ENCODE data around the gene CFAP90.

Gene CFAP90

DNA sequence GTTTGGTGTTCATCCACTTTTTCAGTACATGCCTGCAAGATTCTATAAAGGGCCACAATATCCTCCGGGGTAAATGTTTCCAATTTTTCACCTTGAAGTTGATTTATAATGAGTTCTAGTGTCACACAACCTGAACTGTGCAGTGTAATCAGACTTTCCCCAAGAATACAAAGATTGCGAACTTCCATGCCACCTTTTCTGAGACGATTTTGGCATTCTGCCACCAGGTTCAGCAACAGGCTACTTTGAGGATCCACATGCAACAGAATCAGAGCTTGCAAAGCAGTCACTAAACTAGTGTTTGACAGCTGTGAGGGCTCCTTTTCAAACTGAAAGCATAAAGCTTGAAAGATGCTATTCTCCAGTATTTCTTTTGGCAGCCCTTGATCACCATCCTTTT, 16.3 kb upstream of the CFAP90 start:
- DNase-seq: no peak

DNA sequence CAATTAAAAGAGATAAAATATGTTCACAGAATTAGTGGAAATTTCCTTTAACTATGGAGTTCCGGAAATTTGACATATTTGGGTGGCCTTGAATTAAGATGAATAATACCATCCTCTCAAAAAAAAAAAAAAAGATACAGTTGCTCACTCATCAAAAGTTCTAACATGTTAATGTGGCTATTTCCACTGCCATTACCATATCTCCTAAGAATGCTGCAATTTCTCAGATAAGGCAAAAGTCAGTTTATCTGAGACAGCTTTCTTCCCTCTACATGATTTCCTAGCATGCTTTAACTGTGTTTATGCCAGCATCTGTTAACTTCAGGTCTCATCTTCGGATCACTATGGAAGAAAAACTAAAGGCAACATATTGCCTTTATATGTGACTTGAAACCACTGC, 15.3 kb upstream of the CFAP90 start:
- no peak for DNase-seq

- no peak for DNase-seq
Observed at GRCh38 chr5:7857926-7858632, 7.1 kb upstream of the CFAP90 start.

DNA sequence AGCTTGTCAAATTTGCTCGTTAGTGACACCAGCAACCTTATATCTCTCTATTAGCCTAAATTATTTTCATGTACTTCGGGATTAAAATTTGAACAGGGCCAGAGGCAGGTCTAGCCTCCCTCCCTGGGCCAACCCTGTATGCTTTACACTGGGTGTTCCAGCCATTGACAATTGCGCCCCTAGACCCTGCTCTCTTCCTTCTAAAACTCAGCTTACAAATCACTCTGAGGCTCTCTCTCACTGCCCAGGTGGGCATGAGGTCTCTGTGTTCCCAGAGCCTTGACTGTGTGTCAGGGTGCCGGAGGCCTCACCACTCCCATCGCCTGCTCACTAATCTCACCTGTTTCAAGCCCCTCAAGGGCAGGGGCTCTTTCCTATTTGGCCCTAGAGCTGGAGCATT, 6.4 kb upstream of the CFAP90 start:
- no peak for DNase-seq

- DNase-seq: no peak
Observed at GRCh38 chr5:7856855-7857254, 5.9 kb upstream of the CFAP90 start.

DNA sequence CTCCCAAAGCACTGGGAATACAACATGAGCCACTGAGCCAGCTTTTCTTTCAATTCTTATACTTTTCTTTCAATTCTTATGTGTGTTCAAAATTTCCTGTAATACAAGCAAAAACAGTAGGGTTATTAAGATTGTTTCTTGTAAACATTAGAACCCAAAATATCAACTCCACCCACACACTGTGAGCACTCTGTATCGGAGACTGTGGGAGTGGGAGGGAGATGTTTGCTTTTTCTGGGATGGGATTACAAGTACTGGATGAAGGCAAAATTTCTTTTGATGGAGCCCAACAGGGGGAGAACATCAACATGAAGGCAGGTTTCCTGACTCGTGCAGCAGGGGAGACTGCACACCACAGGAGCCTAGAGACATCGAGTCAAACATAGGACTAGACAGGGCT, 4.7 kb upstream of the CFAP90 start:
- no peak for DNase-seq

- DNase-seq: no peak
Observed at GRCh38 chr5:7852988-7853387, 2.1 kb upstream of the CFAP90 start.

- no peak for DNase-seq
Observed at GRCh38 chr5:7852542-7852941, 1.6 kb upstream of the CFAP90 start.

DNA sequence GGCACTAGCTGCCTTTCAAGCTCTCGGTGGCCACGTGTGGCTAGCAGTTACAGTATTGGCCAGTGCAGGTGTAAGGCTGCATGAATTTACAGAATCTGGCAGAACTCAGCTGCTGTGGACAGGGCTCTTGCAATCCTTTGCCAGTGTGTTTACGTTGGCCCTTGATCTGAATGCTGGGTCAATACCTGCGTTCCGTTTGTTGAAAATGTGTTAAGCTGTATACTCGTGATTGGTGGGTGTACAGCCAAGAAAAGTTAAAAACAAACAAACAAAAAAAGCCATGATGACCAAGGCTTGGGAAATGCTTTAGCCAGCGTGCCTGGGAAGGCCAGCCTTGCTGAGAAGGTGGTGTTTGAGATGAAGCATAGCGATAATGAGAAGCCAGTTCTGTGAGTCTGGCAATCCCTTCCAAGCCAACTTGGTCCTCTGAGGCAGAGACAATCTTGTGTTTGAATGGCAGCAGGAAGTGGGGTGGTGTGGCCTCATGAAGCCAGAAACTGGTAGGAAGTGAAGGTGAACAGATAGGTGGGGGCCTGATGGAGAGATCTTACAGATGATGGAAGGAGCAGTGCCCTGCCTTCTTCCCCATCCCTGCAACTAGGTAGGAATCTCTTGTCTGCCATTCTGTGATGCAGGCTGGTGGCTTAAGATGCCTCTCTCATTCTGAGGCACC, 820 bp upstream of the CFAP90 start:
- DNase-seq: no peak

- no peak for DNase-seq
Observed at GRCh38 chr5:7851240-7851592, 283 bp upstream of the CFAP90 start.

DNA sequence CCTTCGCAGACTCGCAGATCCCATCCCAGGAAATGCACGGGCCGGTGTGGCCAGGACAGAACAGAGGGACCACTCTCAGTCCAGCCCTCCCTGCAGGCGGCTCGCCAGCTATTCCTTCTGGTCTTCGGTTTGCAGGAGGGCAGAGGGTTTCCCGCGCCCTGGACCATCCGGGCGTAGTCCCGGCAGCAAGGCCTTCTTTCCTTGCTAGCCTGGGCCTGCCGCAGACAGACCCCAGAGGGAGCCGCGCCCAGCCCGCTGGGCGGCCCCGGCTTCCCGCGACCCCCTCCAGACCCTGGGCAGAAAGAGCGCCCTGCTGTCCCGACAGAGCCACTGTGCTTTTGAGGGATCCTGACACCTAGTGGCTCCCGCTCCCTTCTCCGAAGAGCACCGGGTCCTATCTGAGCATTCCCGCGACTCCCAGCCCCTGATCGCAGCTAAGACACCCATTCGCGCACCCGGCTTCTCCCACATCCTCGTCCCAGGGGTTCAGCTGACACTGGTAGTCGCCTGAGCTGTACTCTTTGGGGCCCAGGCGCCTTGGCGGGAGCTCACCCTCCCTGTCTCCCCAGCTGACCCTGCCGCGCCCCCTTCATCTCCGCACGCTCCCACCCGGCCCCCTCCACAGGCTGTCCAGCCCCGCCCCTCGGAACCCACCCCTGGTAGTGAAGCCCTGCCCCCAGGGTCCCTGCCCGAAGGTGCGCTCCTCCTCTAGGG, 1.1 kb downstream of the CFAP90 start:
- no peak for DNase-seq

DNA sequence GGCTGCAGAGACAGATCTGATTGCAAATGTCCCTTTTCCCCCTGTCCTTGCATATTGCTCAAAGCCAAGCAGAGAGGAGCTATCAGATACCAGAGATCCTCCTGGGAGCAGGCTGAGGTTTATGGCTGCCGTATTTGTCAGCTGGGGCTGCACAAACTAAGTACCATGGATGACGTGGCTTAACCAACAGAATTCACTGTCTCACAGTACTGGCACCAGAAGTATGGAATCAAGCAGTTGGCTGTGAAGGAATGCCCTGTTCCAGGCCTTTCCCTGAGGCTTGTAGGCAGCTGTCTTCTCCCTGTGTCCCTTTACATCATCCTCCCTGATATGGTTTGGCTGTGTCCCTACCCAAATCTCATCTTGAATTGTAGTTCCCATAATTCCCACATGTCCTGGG, 2.6 kb downstream of the CFAP90 start:
- DNase-seq: no peak

DNA sequence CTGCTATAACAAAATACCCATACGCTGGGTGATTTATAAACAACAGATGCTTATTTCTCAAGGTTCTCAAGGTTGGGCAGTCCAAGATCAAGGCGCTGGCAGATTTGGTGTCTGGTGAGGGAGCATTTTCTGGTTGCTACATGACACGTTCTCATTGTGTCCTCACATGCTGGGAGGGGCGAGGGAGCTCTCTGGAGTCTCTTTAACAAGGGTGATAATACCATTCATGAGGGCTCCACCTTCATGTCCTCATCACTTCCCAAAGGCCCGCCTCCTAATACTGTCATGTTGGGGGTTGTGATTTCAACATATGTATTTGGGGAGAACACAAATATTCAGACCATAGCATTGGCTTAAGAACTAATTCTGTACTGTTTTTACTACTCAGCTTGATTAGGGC, 4.6 kb downstream of the CFAP90 start:
- no peak for DNase-seq

DNA sequence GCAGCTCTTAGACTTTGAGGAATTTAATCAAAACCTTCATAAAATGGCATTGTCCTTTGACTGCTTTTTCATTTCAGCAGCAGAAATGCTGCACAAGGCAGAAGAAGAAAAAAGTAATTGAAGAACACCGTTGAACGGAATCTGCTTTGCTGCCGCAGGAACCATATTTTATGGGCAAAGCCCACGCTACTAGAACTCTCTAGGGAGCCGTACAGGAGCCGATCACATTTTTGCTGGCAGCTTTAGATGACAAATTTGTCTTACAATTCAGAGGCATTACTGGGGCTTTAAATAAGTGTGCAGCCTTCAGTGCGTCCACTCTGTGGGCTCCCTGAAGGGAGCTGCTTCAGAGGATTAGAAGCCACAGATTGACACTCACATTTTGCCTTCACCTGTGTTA, 5.4 kb downstream of the CFAP90 start:
- DNase-seq: no peak

DNA sequence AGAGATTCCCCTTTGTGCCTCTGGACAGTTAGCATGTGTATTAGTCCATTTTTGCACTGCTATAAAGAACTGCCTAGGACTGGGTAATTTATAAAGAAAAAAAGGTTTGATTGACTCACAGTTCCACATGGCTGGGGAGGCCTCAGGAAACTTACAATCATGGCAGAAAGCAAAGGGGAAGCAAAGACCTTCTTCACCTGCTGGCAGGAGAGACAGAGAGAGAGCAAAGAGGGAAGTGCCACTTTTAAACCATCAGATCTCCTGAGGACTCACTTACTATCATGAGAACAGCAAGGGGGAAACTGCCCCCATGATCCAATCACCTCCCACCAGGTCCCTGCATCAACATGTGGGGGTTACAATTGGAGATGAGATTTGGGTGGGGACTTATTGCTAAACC, 6.0 kb downstream of the CFAP90 start:
- DNase-seq: no peak

- DNase-seq: no peak
Observed at GRCh38 chr5:7842531-7842930, 8.4 kb downstream of the CFAP90 start.

DNA sequence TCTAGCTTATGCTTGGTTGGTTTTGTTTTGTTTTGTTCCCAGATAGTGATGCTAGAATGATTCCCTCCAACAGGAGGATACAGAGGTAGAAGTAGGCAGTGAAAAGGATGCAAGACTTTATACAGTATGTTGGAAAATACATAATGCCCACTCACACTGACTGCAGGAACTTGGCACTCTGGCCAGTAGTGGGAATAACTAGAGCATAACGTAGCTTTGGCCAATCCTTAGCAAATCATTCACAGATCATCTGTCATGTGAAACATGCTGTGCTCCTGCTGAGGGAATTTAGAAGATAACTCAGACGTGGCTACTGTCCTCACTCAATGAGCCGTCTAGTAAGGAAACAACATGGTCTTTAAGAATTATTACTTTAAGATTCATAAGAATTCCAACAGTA, 13.5 kb downstream of the CFAP90 start:
- no peak for DNase-seq

- DNase-seq: no peak
Observed at GRCh38 chr5:7834982-7835381, 16.0 kb downstream of the CFAP90 start.

GRCh38 chr5:7828269-7828668, 22.7 kb downstream of the CFAP90 start:
- no peak for DNase-seq

- no peak for DNase-seq
Observed at GRCh38 chr5:7827610-7828009, 23.3 kb downstream of the CFAP90 start.

DNA sequence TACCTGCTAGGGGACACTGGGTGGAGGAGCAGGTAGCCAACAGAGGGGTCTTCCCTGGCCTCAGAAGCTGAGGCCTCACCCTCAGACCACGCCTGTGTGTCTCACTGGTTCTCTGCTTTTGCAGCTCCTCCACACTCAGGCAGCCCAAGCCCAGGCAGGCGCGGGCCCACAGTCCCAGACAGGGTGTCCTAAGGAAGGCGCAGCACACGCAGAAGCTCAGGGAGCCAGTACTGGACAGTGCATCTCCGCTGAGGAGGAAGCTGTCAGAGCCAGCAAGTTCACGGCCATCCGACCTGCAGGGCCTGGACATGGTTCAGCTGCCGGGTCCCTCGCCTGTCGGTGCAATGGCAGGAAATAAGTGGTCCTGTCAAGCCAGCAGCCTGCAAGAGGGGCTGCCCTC, 25.3 kb downstream of the CFAP90 start:
- DNase-seq: no peak

GRCh38 chr5:7824995-7825394, 25.9 kb downstream of the CFAP90 start:
- DNase-seq: no peak

DNA sequence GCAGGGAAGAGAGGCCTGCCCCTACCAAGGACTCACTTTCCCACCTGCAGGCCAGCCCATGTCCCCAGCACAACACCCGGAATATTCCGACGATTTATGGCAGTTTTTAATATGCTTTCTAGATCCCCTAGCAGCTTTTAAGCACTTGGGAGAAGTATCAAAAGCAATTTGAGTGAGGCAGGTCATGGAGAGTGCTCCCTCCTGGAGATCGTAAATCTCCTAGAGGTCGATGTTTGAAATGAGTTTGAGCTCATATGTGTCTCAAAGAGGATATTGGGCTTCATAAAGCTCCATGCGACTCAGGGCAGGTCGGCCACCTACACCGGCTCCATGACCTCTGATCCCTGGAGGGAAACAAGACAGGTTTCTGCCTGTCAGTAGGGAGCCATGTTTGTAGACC, 27.3 kb downstream of the CFAP90 start:
- no peak for DNase-seq

GRCh38 chr5:7822449-7822848, 28.5 kb downstream of the CFAP90 start:
- no peak for DNase-seq

DNA sequence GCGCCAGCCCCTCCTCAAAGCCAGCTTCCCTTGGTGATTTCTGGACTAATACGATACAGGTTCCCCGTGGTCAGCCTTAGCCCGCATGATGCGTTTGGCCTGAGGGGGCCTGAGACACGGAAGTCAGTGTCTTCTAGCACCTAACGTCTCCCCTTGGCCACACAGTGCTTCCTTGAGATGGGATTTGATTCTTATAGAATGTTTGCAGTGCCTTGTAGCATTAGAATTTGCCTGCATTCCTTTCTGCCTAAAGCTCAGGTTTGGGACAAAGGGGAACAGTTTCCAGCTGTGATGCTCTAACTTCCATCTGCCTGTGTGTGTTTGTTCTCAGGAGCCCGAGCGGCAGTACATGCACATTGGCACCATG, 34.4 kb downstream of the CFAP90 start:
- DNase-seq: no peak

All from stimulated activated CD8-positive, alpha-beta memory T cell treated with anti-CD3 and anti-CD28 coated beads, Interleukin-4, amount 100 ng/mL, for 48 hours (primary cell).